Stomach (tissue), 4 donors: Measurements from ENCODE around the gene CPEB2.

ENCODE experiments used
- EP300 ChIP-seq: sonication (generic); formaldehyde crosslinking; IDR thresholded peaks from one replicate; pipeline ENCODE4 v1.6.1; 2017; ENCODE audit warnings: antibody characterized with exemption
- POLR2A ChIP-seq, 4 donors: fragments of 450-650 bp; IDR thresholded peaks; one replicate each; pipeline ENCODE4 v1.6.1; 2016; ENCODE audit warnings: antibody characterized with exemption in 4 of 4, control low read depth in 2 of 4, mild to moderate bottlenecking in 1 of 4, moderate library complexity in 1 of 4
- POLR2AphosphoS5 ChIP-seq, 3 donors: sonication (generic); formaldehyde crosslinking; IDR thresholded peaks; one replicate each; pipeline ENCODE4 v1.6.1; 2016; ENCODE audit warnings: antibody characterized with exemption in 3 of 3

DNA sequence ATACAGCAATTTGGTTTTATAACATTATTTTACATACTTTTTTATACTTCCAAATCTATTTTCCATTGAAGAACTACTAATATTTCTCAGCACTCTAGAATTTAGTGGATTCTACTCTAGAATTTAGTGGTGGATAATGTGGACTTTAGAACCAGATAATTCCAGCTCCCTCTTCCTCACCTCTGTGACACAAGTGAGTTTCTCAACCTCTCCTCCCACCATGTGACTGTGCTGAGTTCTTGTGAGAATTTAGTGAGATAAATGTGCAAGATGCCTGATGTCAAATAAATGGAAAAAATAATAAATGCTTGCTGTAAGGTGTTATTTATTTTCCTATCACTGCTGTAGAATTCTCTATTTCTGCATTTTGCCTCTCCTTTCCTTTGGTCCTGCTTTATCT is 107.3 kb downstream of the CPEB2 start:
- no peak for TF ChIP-seq POLR2AphosphoS5 (IDR thresholded peaks at IDR 0.05)
- TF ChIP-seq EP300 = no peak
- TF ChIP-seq POLR2A (IDR thresholded peaks at IDR 0.05) = no peak
